ENCODE data around the gene TMEM229A.
"Not testable (repeated sequence)": the region's sequence is repeated elsewhere in the genome, so short reads cannot be mapped to it uniquely, and the experiment has no call there.

TMEM229A gene

GRCh38 chr7:124031406-124031805, 1.5 kb downstream of the TMEM229A start:
- DNase-seq: no peak

GRCh38 chr7:124030964-124031363, 1.9 kb downstream of the TMEM229A start:
- DNase-seq: no peak

GRCh38 chr7:124029396-124030188, 3.3 kb downstream of the TMEM229A start:
- no peak for DNase-seq

GRCh38 chr7:124027236-124027635, 5.6 kb downstream of the TMEM229A start:
- no peak for DNase-seq

GRCh38 chr7:124024329-124024728, 8.5 kb downstream of the TMEM229A start:
- DNase-seq: not testable (repeated sequence)

- DNase-seq: no peak
Measured at GRCh38 chr7:124022551-124022950, 10.3 kb downstream of the TMEM229A start.

- no peak for DNase-seq
Measured at GRCh38 chr7:124020060-124020459, 12.8 kb downstream of the TMEM229A start.

GRCh38 chr7:124013306-124013705, 19.6 kb downstream of the TMEM229A start:
- no peak for DNase-seq

GRCh38 chr7:124012864-124013263, 20.0 kb downstream of the TMEM229A start:
- no peak for DNase-seq

GRCh38 chr7:124009321-124009720, 23.5 kb downstream of the TMEM229A start:
- no peak for DNase-seq

- DNase-seq: not testable (repeated sequence)
Measured at GRCh38 chr7:124008296-124008695, 24.6 kb downstream of the TMEM229A start.

GRCh38 chr7:123999703-124000102, 33.2 kb downstream of the TMEM229A start:
- DNase-seq: no peak

- DNase-seq: no peak
Measured at GRCh38 chr7:123998921-123999320, 33.9 kb downstream of the TMEM229A start.

GRCh38 chr7:123996327-123996625, 36.6 kb downstream of the TMEM229A start:
- DNase-seq: no peak

GRCh38 chr7:123995617-123996326, 37.1 kb downstream of the TMEM229A start:
- DNase-seq: no peak

GRCh38 chr7:123994449-123994848, 38.4 kb downstream of the TMEM229A start:
- DNase-seq: no peak

- DNase-seq: no peak
Measured at GRCh38 chr7:123993996-123994395, 38.9 kb downstream of the TMEM229A start.

- DNase-seq: no peak
Measured at GRCh38 chr7:123992913-123993518, 39.9 kb downstream of the TMEM229A start.

GRCh38 chr7:123987445-123987844, 45.4 kb downstream of the TMEM229A start:
- DNase-seq: no peak

Measured in DMS79 treated with DMSO at 0.1 percent for 48 hours (cell line).